ENCODE measurements around the gene TCEAL9.

The TCEAL9 gene

DNA sequence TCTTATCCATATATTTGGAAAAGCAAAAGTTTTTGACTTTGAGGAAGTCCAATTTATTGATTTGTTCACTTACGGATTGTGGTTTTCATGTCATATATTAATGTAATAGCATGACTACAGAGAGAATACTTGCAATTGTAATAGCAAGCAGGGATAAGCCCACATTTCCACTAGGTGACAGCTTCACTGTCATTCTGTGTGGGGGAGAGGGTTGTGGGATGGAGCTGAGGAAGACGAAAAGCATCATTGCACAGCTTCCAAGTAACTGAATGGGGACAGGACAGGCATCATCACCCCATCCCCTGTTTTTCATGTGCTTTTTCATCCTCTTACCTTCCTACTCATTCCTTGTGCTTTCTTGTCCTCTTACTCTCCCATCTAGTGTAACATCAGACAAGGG lies 51.5 kb downstream of the TCEAL9 start:
- no peak for DNase-seq (ENCODE audit: low read depth)
- TF ChIP-seq, protein P1, sequence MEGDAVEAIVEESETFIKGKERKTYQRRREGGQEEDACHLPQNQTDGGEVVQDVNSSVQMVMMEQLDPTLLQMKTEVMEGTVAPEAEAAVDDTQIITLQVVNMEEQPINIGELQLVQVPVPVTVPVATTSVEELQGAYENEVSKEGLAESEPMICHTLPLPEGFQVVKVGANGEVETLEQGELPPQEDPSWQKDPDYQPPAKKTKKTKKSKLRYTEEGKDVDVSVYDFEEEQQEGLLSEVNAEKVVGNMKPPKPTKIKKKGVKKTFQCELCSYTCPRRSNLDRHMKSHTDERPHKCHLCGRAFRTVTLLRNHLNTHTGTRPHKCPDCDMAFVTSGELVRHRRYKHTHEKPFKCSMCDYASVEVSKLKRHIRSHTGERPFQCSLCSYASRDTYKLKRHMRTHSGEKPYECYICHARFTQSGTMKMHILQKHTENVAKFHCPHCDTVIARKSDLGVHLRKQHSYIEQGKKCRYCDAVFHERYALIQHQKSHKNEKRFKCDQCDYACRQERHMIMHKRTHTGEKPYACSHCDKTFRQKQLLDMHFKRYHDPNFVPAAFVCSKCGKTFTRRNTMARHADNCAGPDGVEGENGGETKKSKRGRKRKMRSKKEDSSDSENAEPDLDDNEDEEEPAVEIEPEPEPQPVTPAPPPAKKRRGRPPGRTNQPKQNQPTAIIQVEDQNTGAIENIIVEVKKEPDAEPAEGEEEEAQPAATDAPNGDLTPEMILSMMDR (IDR thresholded peaks at IDR 0.05; ENCODE audit: low read depth, low read length), result no peak
- TF ChIP-seq, protein P2, sequence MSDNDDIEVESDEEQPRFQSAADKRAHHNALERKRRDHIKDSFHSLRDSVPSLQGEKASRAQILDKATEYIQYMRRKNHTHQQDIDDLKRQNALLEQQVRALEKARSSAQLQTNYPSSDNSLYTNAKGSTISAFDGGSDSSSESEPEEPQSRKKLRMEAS (IDR thresholded peaks at IDR 0.05; ENCODE audit: low read depth, low read length), result no peak
- TF ChIP-seq POLR2A (IDR thresholded peaks at IDR 0.05; ENCODE audit: extremely low read depth, insufficient read length), result no peak
- TF ChIP-seq MYC (IDR thresholded peaks at IDR 0.05; ENCODE audit: low read depth, low read length), result no peak

More for the DNA sequence above, 51.5 kb downstream of the TCEAL9 start:
- no peak overlapping the region for H3K4me3 ChIP-seq (ENCODE audit: low read depth, low read length)
